ENCODE results near the gene COL28A1. TPM values are rescaled to one million over a fixed set of nuclear protein-coding genes. Genes with fewer than 3 reads are reported as not detected.
"Not testable (repeated sequence)": the region's sequence is repeated elsewhere in the genome, so short reads cannot be mapped to it uniquely, and the experiment has no call there.

The COL28A1 gene
- total RNA-seq, 2 donors from 2014 or later = 1.8 to 6.2 TPM

GRCh38 chr7:7399707-7400106 lies 136.0 kb downstream of the COL28A1 start:
- no peak overlapping the region for H3K27ac ChIP-seq
- no peak for DNase-seq (ENCODE audit: low spot score)
- TF ChIP-seq, protein P1, sequence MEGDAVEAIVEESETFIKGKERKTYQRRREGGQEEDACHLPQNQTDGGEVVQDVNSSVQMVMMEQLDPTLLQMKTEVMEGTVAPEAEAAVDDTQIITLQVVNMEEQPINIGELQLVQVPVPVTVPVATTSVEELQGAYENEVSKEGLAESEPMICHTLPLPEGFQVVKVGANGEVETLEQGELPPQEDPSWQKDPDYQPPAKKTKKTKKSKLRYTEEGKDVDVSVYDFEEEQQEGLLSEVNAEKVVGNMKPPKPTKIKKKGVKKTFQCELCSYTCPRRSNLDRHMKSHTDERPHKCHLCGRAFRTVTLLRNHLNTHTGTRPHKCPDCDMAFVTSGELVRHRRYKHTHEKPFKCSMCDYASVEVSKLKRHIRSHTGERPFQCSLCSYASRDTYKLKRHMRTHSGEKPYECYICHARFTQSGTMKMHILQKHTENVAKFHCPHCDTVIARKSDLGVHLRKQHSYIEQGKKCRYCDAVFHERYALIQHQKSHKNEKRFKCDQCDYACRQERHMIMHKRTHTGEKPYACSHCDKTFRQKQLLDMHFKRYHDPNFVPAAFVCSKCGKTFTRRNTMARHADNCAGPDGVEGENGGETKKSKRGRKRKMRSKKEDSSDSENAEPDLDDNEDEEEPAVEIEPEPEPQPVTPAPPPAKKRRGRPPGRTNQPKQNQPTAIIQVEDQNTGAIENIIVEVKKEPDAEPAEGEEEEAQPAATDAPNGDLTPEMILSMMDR (IDR thresholded peaks at IDR 0.05) = no peak
- no peak for TF ChIP-seq POLR2AphosphoS5 (IDR thresholded peaks at IDR 0.05)
- TF ChIP-seq POLR2A (IDR thresholded peaks at IDR 0.05) = no peak

GRCh38 chr7:7395785-7396184 lies 139.9 kb downstream of the COL28A1 start:
- Histone ChIP-seq H3K27ac (peak overlapping the region; percentile 5 to 17), H3K36me3 (no peaks in the 10 kb centered on the region), H3K27me3 (replicated peaks; ENCODE audit: insufficient read depth) (no peaks in the 10 kb centered on the region), H3K4me3 (no peak overlapping the region), H3K4me1 (replicated peaks) (no peaks in the 10 kb centered on the region), H3K9me3 (no peaks in the 10 kb centered on the region)
- 39% methylated on average over 4 of the region's 4 CpGs for WGBS
- TF ChIP-seq POLR2A (IDR thresholded peaks at IDR 0.05) (no peak), POLR2AphosphoS5 (IDR thresholded peaks at IDR 0.05) (peak; percentile 28)
- TF ChIP-seq, protein P1 (IDR thresholded peaks at IDR 0.05) = no peak
- intact Hi-C loops (cut with DNase I) = no loop called here
- DNase-seq (ENCODE audit: low spot score) = no peak

More at GRCh38 chr7:7399707-7400106, 136.0 kb downstream of the COL28A1 start:
- no peaks in the 10 kb centered on the region for H3K4me1 ChIP-seq (replicated peaks)
- intact Hi-C loops (cut with DNase I) = no loop called here
- H3K9me3 ChIP-seq = no peaks in the 10 kb centered on the region
- WGBS = 83% methylated on average over 2 of the region's 2 CpGs
- no peaks in the 10 kb centered on the region for H3K36me3 ChIP-seq
- H3K4me3 ChIP-seq = no peak overlapping the region
- no peaks in the 10 kb centered on the region for H3K27me3 ChIP-seq (replicated peaks; ENCODE audit: insufficient read depth)

DNA sequence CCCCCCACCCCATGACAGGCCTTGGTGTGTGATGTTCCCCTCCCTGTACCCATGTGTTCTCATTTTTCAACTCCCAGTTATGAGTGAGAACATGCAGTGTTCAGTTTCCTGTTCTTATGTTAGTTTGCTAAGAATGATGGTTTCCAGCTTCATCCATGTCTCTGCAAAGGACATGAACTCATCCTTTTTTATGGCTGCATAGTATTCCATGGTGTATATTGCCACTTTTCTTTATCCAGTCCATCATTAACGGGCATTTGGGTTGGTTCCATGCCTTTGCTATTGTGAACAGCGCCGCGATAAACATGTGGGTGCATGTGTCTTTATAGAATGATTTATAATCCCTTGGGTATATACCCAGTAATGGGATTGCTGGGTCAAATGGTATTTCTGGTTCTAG lies 147.5 kb downstream of the COL28A1 start:
- H3K36me3 ChIP-seq; H3K9me3 ChIP-seq; intact Hi-C loops (cut with DNase I); H3K27me3 ChIP-seq (replicated peaks; ENCODE audit: insufficient read depth); H3K4me3 ChIP-seq; DNase-seq (ENCODE audit: low spot score); H3K4me1 ChIP-seq (replicated peaks); H3K27ac ChIP-seq: not testable (repeated sequence)
- WGBS = 97% methylated on average over 4 of the region's 4 CpGs

GRCh38 chr7:7385421-7385820 lies 150.3 kb downstream of the COL28A1 start:
- H3K4me1 ChIP-seq (replicated peaks) = no peaks in the 10 kb centered on the region
- no peak overlapping the region for H3K4me3 ChIP-seq
- no peaks in the 10 kb centered on the region for H3K27me3 ChIP-seq (replicated peaks; ENCODE audit: insufficient read depth)
- 84% methylated on average over 2 of the region's 2 CpGs for WGBS
- TF ChIP-seq POLR2AphosphoS5 (IDR thresholded peaks at IDR 0.05) = no peak
- TF ChIP-seq, protein P1 (IDR thresholded peaks at IDR 0.05) = no peak
- no peak for TF ChIP-seq POLR2A (IDR thresholded peaks at IDR 0.05)
- H3K27ac ChIP-seq = no peak overlapping the region
- H3K9me3 ChIP-seq = no peaks in the 10 kb centered on the region
- no peak for DNase-seq (ENCODE audit: low spot score)
- no peaks in the 10 kb centered on the region for H3K36me3 ChIP-seq
- intact Hi-C loops (cut with DNase I) = no loop called here

GRCh38 chr7:7384228-7384627 lies 151.4 kb downstream of the COL28A1 start:
- no peaks in the 10 kb centered on the region for H3K4me1 ChIP-seq (replicated peaks)
- TF ChIP-seq, protein P1 (IDR thresholded peaks at IDR 0.05) = no peak
- TF ChIP-seq POLR2A (IDR thresholded peaks at IDR 0.05) (no peak), POLR2AphosphoS5 (IDR thresholded peaks at IDR 0.05) (no peak)
- H3K4me3 ChIP-seq = no peak overlapping the region
- no peak overlapping the region for H3K27ac ChIP-seq
- no peaks in the 10 kb centered on the region for H3K36me3 ChIP-seq
- no peak for DNase-seq (ENCODE audit: low spot score)
- intact Hi-C loops (cut with DNase I) = no loop called here
- no peaks in the 10 kb centered on the region for H3K27me3 ChIP-seq (replicated peaks; ENCODE audit: insufficient read depth)
- H3K9me3 ChIP-seq = no peaks in the 10 kb centered on the region

Measured in prostate gland (tissue), 2 donors.